Measurements from ENCODE around the gene TTLL5.

GRCh38 chr14:75823334-75823733, 162.3 kb downstream of the TTLL5 start:
- TF ChIP-seq, protein P1, sequence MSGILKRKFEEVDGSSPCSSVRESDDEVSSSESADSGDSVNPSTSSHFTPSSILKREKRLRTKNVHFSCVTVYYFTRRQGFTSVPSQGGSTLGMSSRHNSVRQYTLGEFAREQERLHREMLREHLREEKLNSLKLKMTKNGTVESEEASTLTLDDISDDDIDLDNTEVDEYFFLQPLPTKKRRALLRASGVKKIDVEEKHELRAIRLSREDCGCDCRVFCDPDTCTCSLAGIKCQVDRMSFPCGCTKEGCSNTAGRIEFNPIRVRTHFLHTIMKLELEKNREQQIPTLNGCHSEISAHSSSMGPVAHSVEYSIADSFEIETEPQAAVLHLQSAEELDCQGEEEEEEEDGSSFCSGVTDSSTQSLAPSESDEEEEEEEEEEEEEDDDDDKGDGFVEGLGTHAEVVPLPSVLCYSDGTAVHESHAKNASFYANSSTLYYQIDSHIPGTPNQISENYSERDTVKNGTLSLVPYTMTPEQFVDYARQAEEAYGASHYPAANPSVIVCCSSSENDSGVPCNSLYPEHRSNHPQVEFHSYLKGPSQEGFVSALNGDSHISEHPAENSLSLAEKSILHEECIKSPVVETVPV (CRISPR knock-in tag; IDR thresholded peaks at IDR 0.05): no peak
- no peak for TF ChIP-seq BACH2 (CRISPR knock-in tag; IDR thresholded peaks at IDR 0.05; ENCODE audit: borderline replicate concordance)
- no peak for TF ChIP-seq ARNTL (CRISPR knock-in tag; IDR thresholded peaks at IDR 0.05; ENCODE audit: borderline replicate concordance, low read depth)
- TF ChIP-seq PATZ1 (CRISPR knock-in tag; IDR thresholded peaks at IDR 0.05; ENCODE audit: borderline replicate concordance): no peak
- no peak for TF ChIP-seq ZFP30 (CRISPR knock-in tag; IDR thresholded peaks at IDR 0.05)
- TF ChIP-seq GLIS3 (CRISPR knock-in tag; IDR thresholded peaks at IDR 0.05): no peak
- TF ChIP-seq, protein P2, sequence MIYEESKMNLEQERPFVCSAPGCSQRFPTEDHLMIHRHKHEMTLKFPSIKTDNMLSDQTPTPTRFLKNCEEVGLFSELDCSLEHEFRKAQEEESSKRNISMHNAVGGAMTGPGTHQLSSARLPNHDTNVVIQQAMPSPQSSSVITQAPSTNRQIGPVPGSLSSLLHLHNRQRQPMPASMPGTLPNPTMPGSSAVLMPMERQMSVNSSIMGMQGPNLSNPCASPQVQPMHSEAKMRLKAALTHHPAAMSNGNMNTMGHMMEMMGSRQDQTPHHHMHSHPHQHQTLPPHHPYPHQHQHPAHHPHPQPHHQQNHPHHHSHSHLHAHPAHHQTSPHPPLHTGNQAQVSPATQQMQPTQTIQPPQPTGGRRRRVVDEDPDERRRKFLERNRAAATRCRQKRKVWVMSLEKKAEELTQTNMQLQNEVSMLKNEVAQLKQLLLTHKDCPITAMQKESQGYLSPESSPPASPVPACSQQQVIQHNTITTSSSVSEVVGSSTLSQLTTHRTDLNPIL (CRISPR knock-in tag; IDR thresholded peaks at IDR 0.05; ENCODE audit: low read depth): no peak
- TF ChIP-seq ZC3H10 (CRISPR knock-in tag; IDR thresholded peaks at IDR 0.05): no peak
- TF ChIP-seq CSDC2 (CRISPR knock-in tag; IDR thresholded peaks at IDR 0.05): no peak
- TF ChIP-seq RARB (CRISPR knock-in tag; IDR thresholded peaks at IDR 0.05): no peak
- TF ChIP-seq ZNF565 (CRISPR knock-in tag; conservative IDR thresholded peaks at IDR 0.05; ENCODE audit: low read depth): no peak

Measured in SK-N-SH treated with all-trans-retinoic acid at 6 μM for 48 hours (cell line).